Mucosa of descending colon (tissue), 3 donors: Measurements from ENCODE around the gene TSPAN18. TPM values are rescaled to one million over a fixed set of nuclear protein-coding genes. Genes with fewer than 3 reads are reported as not detected.
A peak's percentile ranks its signal among the peaks of the same experiment; 100 is the strongest.

Experiments
- ATAC-seq: fragments of 200-7000 bp; cut with Tn5 transposase; one replicate; pipeline ENCODE4 v1.9.1; 2020; ENCODE audit warnings: mild to moderate bottlenecking, moderate library complexity
- DNase-seq, 3 donors: peaks; one replicate each; pipeline ENCODE4 v3.0.0-alpha.2; 2020
- H3K36me3 ChIP-seq: fragments of 200-600 bp; one replicate; pipeline ENCODE4 v1.8.0; 2021; ENCODE audit warnings: low read depth, mild to moderate bottlenecking
- H3K4me1 ChIP-seq: fragments of 200-600 bp; one replicate; pipeline ENCODE4 v1.8.0; 2021; ENCODE audit warnings: low read depth, mild to moderate bottlenecking
- H3K4me3 ChIP-seq: fragments of 200-600 bp; one replicate; pipeline ENCODE4 v1.8.0; 2021; ENCODE audit warnings: mild to moderate bottlenecking
- H3K9me3 ChIP-seq: fragments of 200-600 bp; one replicate; pipeline ENCODE4 v1.8.0; 2021; ENCODE audit warnings: mild to moderate bottlenecking
- intact Hi-C, 2 donors: fragments of 100-400 bp; cut with DNase I in 1 of 2; cut with micrococcal nuclease in 1 of 2; formaldehyde crosslinking; loops; one replicate each; pipeline versions ENCODE4 v1.11.0 to v1.11.1; 2022; cut with DNase I, micrococcal nuclease
- total RNA-seq, 3 donors: library from RNA; stranded (reverse); fragmentation: NEBNext Ultra II Directional in 2 of 3; extraction: Animal tissue kit (Norgen Biotek cat#: 25700) in 2 of 3; gene quantifications; one replicate each; pipeline versions ENCODE4 v1.2.1 to v1.2.4, GENCODE V29; 2021 to 2023
- TF ChIP-seq, protein P1 (sequence below): fragments of 200-600 bp; IDR thresholded peaks from one replicate; pipeline ENCODE4 v1.8.0; 2022; ENCODE audit warnings: antibody characterized with exemption, mild to moderate bottlenecking
- donor health status: DM: no; HTN: no; CAD: no; lungs with moderate emphysema.
- donor health status: DM: no; HTN: no; CAD: no.
- donor health status: DM: no; HTN: yes; CAD: no.

Gene TSPAN18
- total RNA-seq, 3 donors from 2014 or later, result 3.6 to 63.2 (median 8.5) TPM

DNA sequence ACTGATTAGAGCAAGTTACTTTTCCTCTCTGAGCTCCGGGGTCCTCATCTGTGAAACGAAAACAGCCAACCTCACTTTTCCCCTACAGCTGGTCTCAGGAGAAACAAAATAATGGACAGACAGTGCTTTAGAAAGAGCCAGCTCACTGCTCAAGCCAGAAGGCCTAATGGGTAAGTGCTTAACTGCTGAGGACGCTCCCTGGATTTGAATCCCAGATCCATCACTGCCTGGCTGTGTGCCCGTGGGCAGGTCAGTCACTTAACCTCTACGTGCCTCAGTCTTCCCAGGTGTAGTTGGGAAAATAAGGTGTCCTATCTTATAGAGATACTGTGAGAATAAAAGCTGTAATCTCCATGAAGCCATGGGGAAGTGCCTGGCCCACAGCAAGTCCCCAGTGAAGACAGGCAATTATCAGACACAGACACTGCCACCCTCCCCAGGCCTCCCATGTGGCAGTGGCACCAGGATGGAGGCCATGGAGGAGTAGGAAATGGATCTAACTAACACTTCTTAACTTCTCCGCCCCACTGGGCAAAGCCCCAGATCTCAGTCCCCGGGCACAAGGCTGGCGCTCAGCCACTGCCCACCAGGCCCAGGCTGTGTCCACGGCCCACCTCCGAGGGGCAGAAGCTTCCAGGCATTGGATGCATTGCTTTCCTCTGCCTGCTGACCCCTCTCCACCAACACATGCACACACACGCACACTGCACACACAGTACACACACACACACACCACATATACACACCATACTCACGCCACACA, 214.7 kb downstream of the TSPAN18 start:
- DNase-seq (no peak), ATAC-seq (no peak)
- intact Hi-C loops, result no loop called here
- H3K4me3 ChIP-seq, result no peak overlapping the region
- no peaks in the 10 kb centered on the region for H3K9me3 ChIP-seq
- peaks cover 14% of the 10 kb centered on the region for H3K4me1 ChIP-seq
- H3K36me3 ChIP-seq, result no peaks in the 10 kb centered on the region
- TF ChIP-seq, protein P1, sequence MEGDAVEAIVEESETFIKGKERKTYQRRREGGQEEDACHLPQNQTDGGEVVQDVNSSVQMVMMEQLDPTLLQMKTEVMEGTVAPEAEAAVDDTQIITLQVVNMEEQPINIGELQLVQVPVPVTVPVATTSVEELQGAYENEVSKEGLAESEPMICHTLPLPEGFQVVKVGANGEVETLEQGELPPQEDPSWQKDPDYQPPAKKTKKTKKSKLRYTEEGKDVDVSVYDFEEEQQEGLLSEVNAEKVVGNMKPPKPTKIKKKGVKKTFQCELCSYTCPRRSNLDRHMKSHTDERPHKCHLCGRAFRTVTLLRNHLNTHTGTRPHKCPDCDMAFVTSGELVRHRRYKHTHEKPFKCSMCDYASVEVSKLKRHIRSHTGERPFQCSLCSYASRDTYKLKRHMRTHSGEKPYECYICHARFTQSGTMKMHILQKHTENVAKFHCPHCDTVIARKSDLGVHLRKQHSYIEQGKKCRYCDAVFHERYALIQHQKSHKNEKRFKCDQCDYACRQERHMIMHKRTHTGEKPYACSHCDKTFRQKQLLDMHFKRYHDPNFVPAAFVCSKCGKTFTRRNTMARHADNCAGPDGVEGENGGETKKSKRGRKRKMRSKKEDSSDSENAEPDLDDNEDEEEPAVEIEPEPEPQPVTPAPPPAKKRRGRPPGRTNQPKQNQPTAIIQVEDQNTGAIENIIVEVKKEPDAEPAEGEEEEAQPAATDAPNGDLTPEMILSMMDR, result no peak

DNA sequence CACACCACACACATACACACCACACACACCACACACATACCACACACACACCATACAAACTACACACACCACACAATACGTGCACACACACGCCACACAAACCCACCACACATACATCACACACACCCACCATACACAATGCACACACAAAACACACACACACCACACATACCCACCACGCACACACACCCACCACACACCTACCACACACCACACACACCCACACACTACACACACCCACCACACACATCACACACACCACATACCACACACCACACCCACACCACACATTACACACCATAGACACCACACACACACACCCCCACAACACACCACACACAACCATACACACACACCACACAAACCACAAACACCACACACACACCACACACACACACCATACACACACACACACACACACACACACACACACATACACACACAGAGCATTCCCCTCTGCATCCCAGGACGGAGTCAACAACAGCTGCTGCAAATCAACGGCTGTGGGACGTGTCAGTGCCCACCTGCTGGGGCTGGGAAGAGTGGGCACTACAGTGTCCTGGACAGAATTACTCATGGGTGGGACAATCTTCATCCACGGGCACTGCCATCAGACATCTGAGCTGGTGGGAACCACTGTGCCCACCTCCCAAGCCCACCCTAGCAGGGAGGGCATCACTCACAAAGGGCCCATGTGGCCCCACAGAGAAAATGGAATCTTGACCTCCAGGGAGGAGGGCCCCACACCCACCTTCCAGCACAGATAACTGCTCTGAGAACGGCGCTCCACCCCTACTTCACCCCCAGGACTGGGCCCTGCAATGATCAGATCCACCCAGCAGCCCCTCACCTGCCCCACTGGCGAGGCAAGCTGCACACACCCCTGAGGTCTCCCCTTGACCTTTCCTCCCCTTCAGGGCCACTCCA, 215.5 kb downstream of the TSPAN18 start:
- peaks cover 16% of the 10 kb centered on the region for H3K4me1 ChIP-seq
- no peaks in the 10 kb centered on the region for H3K36me3 ChIP-seq
- H3K9me3 ChIP-seq, result no peaks in the 10 kb centered on the region
- TF ChIP-seq, protein P1, result no peak
- intact Hi-C loops, result no loop called here
- no peak for ATAC-seq
- DNase-seq, result no peak
- H3K4me3 ChIP-seq, result no peak overlapping the region

GRCh38 chr11:44943118-44943517, 216.4 kb downstream of the TSPAN18 start:
- Histone ChIP-seq H3K36me3 (no peaks in the 10 kb centered on the region), H3K9me3 (no peaks in the 10 kb centered on the region), H3K4me1 (peaks cover 17% of the 10 kb centered on the region), H3K4me3 (no peak overlapping the region)
- DNase-seq, result peak in 2 of 3 donors; percentile 57 to 71
- TF ChIP-seq, protein P1, result no peak
- ATAC-seq, result peak; percentile 76
- intact Hi-C loops, result no loop called here

GRCh38 chr11:44943696-44944095, 216.9 kb downstream of the TSPAN18 start:
- H3K4me3 ChIP-seq, result no peak overlapping the region
- H3K9me3 ChIP-seq, result no peaks in the 10 kb centered on the region
- ATAC-seq (peak; percentile 23), DNase-seq (no peak)
- no peaks in the 10 kb centered on the region for H3K36me3 ChIP-seq
- intact Hi-C loops, result no loop called here
- peaks cover 23% of the 10 kb centered on the region for H3K4me1 ChIP-seq
- TF ChIP-seq, protein P1, result no peak

DNA sequence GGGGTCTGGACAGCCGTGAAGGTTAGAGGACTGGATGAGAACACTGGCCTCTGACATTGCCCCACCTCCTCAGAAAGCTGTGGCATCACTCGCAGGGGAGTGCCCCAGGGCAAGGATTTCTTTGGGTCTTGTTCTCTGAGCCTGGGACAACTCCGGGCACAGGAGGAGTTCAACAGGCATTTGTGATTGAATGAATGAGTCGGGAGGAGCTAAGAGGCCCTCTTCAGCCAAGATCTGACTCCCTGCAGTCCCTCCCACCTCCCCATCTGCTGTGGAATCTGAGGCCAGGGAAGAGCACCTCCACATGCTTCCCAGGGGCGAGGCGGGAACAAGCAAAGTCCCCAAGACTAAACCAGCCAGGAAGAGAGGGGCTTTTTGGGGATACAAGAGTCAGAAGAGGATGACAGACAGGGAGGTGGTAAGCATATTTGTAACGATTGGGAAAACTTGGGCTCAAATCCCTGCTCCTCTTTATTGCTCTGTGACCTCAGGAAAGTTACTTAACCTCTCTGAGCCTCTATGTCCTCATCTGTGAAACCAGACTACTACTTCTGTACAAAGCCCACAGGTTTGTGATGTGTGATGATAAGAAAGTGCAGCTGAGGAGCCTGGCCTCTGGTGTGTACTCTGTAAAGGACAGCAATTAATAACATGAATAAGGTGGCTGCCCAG, 217.6 kb downstream of the TSPAN18 start:
- TF ChIP-seq, protein P1, result no peak
- no peak for DNase-seq
- no peaks in the 10 kb centered on the region for H3K9me3 ChIP-seq
- intact Hi-C loops, result no loop called here
- no peak overlapping the region for H3K4me3 ChIP-seq
- no peak for ATAC-seq
- no peaks in the 10 kb centered on the region for H3K36me3 ChIP-seq
- H3K4me1 ChIP-seq, result peaks cover 28% of the 10 kb centered on the region
